Peyer's patch (tissue), 4 donors: ENCODE results near the gene RGL2. TPM values are rescaled to one million over a fixed set of nuclear protein-coding genes. Genes with fewer than 3 reads are reported as not detected.

ENCODE experiments used
- DNase-seq, 3 donors: peaks; one replicate each; pipeline ENCODE4 v3.0.0-alpha.2; 2017 to 2019
- H3K27ac ChIP-seq, 4 donors: fragments of 200-600 bp; sonication (generic); one replicate each; pipeline ENCODE4 v1.5.1; 2016 to 2019
- H3K27me3 ChIP-seq, 2 donors: fragments of 200-600 bp; sonication (generic); one replicate each; pipeline ENCODE4 v1.5.1; 2019
- H3K36me3 ChIP-seq, 3 donors: fragments of 200-600 bp; sonication (generic); one replicate each; pipeline ENCODE4 v1.5.1; 2016 to 2019
- H3K4me1 ChIP-seq, 4 donors: fragments of 200-600 bp; sonication (generic); one replicate each; pipeline ENCODE4 v1.5.1; 2016 to 2019
- H3K4me3 ChIP-seq, 4 donors: fragments of 200-600 bp; sonication (generic); 1 replicate in 3 of 4; 2 replicates in 1 of 4; pipeline ENCODE4 v1.5.1; 2016 to 2019; ENCODE audit warnings: mild to moderate bottlenecking in 1 of 4
- H3K9me3 ChIP-seq, 4 donors: fragments of 200-600 bp; sonication (generic); one replicate each; pipeline ENCODE4 v1.5.1; 2016 to 2019; ENCODE audit warnings: mild to moderate bottlenecking in 1 of 4
- CTCF ChIP-seq, 6 experiments: fragments of 450-650 bp in 4 of 6; fragments of 200-600 bp in 2 of 6; sonication (generic) in 1 of 6; IDR thresholded peaks; one replicate each; pipeline ENCODE4 v1.5.1; 2017 to 2019; ENCODE audit warnings: antibody characterized with exemption in 6 of 6, mild to moderate bottlenecking in 3 of 6, moderate library complexity in 1 of 6
- POLR2A ChIP-seq, 2 donors: fragments of 450-650 bp; IDR thresholded peaks; one replicate each; pipeline ENCODE4 v1.5.1; 2017; ENCODE audit warnings: antibody characterized with exemption in 2 of 2, mild to moderate bottlenecking in 2 of 2, moderate library complexity in 2 of 2
- total RNA-seq, 4 donors: library from RNA; depleted of rRNA; stranded (reverse); fragments of >200 nt; gene quantifications; one replicate each; pipeline ENCODE4 v1.1.0, GENCODE V29; 2016

Gene RGL2
- total RNA-seq, 4 donors from 2014 or later = 15.4 to 89.1 (median 39.4) TPM

- DNase-seq = no peak
- H3K4me1 ChIP-seq = peaks cover 0 to 25% (median 10%) of the 10 kb centered on the region in 4 donors
- peaks cover 0 to 42% (median 0%) of the 10 kb centered on the region in 3 donors for H3K36me3 ChIP-seq
- no peak overlapping the region for H3K4me3 ChIP-seq
- H3K27me3 ChIP-seq = no peaks in the 10 kb centered on the region
- no peak overlapping the region for H3K27ac ChIP-seq
- H3K9me3 ChIP-seq = no peaks in the 10 kb centered on the region
- TF ChIP-seq POLR2A (IDR thresholded peaks at IDR 0.05) (no peak), CTCF (IDR thresholded peaks at IDR 0.05) (no peak)
Observed at GRCh38 chr6:33280539-33280938, 18.2 kb downstream of the RGL2 start.

- Histone ChIP-seq H3K4me1 (peaks cover 0 to 30% (median 10%) of the 10 kb centered on the region in 4 donors), H3K36me3 (peaks cover 0 to 42% (median 0%) of the 10 kb centered on the region in 3 donors), H3K27ac (no peak overlapping the region), H3K27me3 (no peaks in the 10 kb centered on the region), H3K4me3 (no peak overlapping the region), H3K9me3 (no peaks in the 10 kb centered on the region)
- TF ChIP-seq CTCF (IDR thresholded peaks at IDR 0.05) = peak in 5 of 6 experiments; percentile 14 to 47 (median 40)
- no peak for TF ChIP-seq POLR2A (IDR thresholded peaks at IDR 0.05)
- DNase-seq = no peak
Observed at GRCh38 chr6:33279971-33280511, 18.7 kb downstream of the RGL2 start.

- Histone ChIP-seq H3K27ac (no peak overlapping the region), H3K36me3 (peaks cover 0 to 40% (median 0%) of the 10 kb centered on the region in 3 donors), H3K9me3 (no peaks in the 10 kb centered on the region), H3K4me1 (peaks cover 0 to 38% (median 12%) of the 10 kb centered on the region in 4 donors), H3K27me3 (no peaks in the 10 kb centered on the region), H3K4me3 (no peak overlapping the region)
- no peak for DNase-seq
- TF ChIP-seq POLR2A (IDR thresholded peaks at IDR 0.05) = no peak
- TF ChIP-seq CTCF (IDR thresholded peaks at IDR 0.05) = no peak
Observed at GRCh38 chr6:33279257-33279695, 19.5 kb downstream of the RGL2 start.

- H3K27me3 ChIP-seq = no peaks in the 10 kb centered on the region
- H3K36me3 ChIP-seq = peaks cover 0 to 42% (median 0%) of the 10 kb centered on the region in 3 donors
- TF ChIP-seq CTCF (IDR thresholded peaks at IDR 0.05) (no peak), POLR2A (IDR thresholded peaks at IDR 0.05) (no peak)
- no peaks in the 10 kb centered on the region for H3K9me3 ChIP-seq
- H3K4me3 ChIP-seq = no peak overlapping the region
- DNase-seq = no peak
- H3K27ac ChIP-seq = peak overlapping the region in 1 of 4 donors; percentile 97
- peaks cover 0 to 43% (median 15%) of the 10 kb centered on the region in 4 donors for H3K4me1 ChIP-seq
Observed at GRCh38 chr6:33278810-33279209, 19.9 kb downstream of the RGL2 start.

DNA sequence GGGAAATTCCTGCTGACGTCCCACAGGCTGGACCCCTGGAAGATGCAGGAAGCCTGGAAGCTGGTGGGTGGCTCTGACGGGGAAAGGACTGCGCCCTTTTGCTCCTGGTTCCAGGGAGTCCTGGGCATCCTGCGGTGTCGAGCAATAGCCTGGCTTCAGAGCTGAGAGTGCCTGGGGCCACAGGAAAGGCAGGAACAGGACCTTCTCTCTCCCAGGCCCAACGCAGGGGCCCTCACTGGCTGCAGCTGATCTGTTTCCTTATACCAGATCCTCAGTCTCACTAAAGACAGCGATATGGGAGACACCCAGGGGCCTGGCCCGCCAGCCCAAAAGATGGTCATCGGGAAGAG is 20.4 kb downstream of the RGL2 start:
- Histone ChIP-seq H3K27ac (peak overlapping the region; percentile 88 to 97 (median 90)), H3K4me3 (peak overlapping the region in 2 of 4 donors; percentile 66 to 75), H3K4me1 (peaks cover 0 to 47% (median 16%) of the 10 kb centered on the region in 4 donors), H3K36me3 (peaks cover 0 to 41% (median 0%) of the 10 kb centered on the region in 3 donors), H3K9me3 (no peaks in the 10 kb centered on the region), H3K27me3 (no peaks in the 10 kb centered on the region)
- TF ChIP-seq POLR2A (IDR thresholded peaks at IDR 0.05) (no peak), CTCF (IDR thresholded peaks at IDR 0.05) (no peak)
- no peak for DNase-seq
